Measurements from ENCODE around the gene ASXL1. TPM values are rescaled to one million over a fixed set of nuclear protein-coding genes. Genes with fewer than 3 reads are reported as not detected.

The ASXL1 gene
- total and polyA plus RNA-seq, 2 experiments from 2014 or later = 10.4 to 29.0 TPM

- TF ChIP-seq ZNF462 (CRISPR knock-in tag; IDR thresholded peaks at IDR 0.05) = no peak
- TF ChIP-seq POLR2AphosphoS5 (IDR thresholded peaks at IDR 0.05; ENCODE audit: low read depth) = no peak
- TF ChIP-seq JUNB (IDR thresholded peaks at IDR 0.05; ENCODE audit: unreplicated experiment) = no peak
- TF ChIP-seq ZNF114 (CRISPR knock-in tag; IDR thresholded peaks at IDR 0.05) = no peak
- no peak for TF ChIP-seq EZH2 (IDR thresholded peaks at IDR 0.05; ENCODE audit: low read depth, unreplicated experiment)
- TF ChIP-seq ETS1 (IDR thresholded peaks at IDR 0.05) = no peak
- TF ChIP-seq REST (IDR thresholded peaks at IDR 0.05; ENCODE audit: unreplicated experiment) = no peak
- TF ChIP-seq NANOG (IDR thresholded peaks at IDR 0.05; ENCODE audit: borderline replicate concordance) = no peak
- TF ChIP-seq CREB1 (CRISPR knock-in tag; IDR thresholded peaks at IDR 0.05; ENCODE audit: low read depth) = no peak
These were observed 119.7 kb downstream of the ASXL1 start (continued) for GRCh38 chr20:32477594-32478512.

Measured in GM23338 (cell line).